HG02973 (cell line): Measurements from ENCODE around the gene SBNO2.
"Not testable (repeated sequence)": the region's sequence is repeated elsewhere in the genome, so short reads cannot be mapped to it uniquely, and the experiment has no call there.

Experiments
- ATAC-seq: cut with Tn5 transposase; IDR thresholded peaks from one replicate; pipeline ENCODE4 v1.9.1; 2021; ENCODE audit warnings: moderate library complexity; ENCODE audit not compliant: unreplicated experiment

SBNO2 gene

DNA sequence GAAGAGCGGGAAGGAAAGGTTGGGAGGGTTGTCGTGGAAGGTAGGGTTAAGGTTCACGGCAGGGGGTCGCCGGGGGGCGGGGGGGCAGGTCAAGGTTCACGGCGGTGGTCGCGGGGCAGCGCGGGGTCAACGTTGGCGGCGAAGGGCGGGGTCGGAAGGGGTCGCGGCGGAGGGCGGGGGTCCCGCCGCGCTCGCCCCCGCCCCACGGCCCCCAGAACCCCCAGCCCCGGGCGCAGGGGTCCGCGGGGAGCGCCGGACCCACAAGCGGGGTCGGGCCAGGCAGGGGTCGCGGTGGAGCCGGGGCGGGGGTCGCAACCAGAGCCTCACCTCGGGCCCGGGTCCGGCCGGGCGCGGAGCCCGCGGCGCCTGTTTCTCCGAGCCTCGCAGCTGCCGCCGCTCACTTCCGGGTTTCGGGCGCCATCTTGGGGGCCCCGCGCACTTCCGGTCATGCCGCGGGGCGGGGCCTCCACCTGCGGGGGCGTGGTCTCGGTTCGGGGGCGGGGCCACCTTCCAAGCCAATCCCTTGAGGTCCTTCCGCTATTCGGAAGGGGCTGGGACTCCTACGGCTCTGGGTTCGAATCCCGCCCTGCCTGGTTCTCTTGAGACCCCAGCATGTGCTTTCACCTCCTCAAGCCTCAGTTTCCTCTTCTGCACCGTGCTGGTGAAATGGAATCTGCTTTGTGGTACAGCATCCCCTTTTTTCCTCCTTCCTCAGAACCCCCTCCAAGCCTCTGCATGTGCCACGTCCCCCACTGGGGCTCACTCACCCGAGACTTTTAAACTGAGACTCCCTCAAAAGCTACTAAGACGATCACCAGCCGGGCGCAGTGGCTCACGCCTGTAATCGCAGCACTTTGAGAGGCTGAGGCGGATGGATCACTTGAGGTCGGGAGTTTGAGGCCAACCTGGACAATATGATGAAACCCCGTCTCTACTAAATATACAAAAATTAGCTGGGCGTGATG is at the start of gene SBNO2:
SBNO2 (minus strand) TSS at position 424 of the 965 bp plus-strand sequence. CDS start 19,992 bp downstream, outside the sequence.
- no peak for ATAC-seq

- ATAC-seq, result no peak
Measured at GRCh38 chr19:1223018-1223855, 49.2 kb upstream of the SBNO2 start.

- ATAC-seq, result no peak
Measured at GRCh38 chr19:1222394-1222793, 48.3 kb upstream of the SBNO2 start.

DNA sequence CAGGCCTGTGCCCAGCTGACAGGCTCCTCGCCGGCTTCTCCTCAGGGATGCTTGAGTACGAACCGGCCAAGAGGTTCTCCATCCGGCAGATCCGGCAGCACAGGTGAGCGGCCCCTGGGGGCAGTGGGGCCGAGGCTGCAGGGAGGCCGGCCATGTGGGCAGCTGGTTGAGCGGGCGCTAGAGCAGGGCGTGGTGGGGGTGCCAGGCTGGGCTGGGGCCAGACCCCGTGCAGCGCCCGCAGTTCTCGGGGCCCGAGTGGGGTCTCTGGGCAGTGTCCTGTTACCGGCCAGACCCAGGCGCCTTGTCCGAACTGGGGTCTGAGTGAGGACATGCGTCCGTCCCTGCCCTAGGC is 47.8 kb upstream of the SBNO2 start:
- ATAC-seq, result no peak

DNA sequence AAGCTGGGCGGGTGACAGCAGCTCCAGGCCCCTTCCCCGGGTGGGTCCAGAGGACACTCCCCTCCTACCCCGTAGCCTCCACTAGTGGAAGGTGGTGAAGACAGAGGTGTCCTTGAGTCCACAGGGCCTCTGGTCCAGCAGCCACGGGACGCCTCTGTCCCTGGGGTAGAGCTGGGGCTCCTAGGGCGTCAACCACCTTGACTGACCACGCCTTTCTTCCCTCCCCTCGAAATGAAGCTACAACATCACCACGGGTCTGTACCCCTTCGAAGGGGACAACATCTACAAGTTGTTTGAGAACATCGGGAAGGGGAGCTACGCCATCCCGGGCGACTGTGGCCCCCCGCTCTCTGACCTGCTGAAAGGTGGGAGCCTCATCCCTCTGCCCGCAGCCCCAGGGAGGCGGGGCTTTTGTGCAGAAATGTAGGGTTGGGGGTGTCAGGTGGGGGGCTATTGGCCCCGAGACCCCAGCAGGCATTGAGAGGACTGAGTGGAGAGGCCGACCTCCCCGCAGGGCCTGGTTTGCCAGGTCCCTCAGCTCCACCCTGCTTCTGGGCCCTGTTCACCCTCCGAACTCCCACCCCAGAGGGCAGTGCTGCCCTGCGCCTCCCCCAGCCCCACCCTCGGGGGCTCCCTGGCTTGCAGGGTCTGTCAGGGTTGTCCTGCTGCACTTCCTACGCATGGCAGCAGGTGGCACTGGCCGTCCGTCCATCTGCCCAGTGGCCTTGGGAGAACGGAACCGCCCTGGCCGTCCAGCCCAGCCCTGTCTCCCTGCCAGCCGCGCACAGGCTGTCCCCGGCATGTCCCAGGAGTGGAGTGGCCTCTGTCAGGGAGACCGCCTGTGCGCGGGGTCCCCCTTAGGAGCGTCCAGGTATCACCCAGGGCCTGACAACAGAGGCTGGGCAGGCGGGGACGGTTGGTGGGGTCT is 47.2 kb upstream of the SBNO2 start:
- no peak for ATAC-seq

- ATAC-seq, result no peak
Measured at GRCh38 chr19:1220477-1220930, 46.4 kb upstream of the SBNO2 start.

- ATAC-seq, result no peak
Measured at GRCh38 chr19:1219786-1220476, 45.9 kb upstream of the SBNO2 start.

DNA sequence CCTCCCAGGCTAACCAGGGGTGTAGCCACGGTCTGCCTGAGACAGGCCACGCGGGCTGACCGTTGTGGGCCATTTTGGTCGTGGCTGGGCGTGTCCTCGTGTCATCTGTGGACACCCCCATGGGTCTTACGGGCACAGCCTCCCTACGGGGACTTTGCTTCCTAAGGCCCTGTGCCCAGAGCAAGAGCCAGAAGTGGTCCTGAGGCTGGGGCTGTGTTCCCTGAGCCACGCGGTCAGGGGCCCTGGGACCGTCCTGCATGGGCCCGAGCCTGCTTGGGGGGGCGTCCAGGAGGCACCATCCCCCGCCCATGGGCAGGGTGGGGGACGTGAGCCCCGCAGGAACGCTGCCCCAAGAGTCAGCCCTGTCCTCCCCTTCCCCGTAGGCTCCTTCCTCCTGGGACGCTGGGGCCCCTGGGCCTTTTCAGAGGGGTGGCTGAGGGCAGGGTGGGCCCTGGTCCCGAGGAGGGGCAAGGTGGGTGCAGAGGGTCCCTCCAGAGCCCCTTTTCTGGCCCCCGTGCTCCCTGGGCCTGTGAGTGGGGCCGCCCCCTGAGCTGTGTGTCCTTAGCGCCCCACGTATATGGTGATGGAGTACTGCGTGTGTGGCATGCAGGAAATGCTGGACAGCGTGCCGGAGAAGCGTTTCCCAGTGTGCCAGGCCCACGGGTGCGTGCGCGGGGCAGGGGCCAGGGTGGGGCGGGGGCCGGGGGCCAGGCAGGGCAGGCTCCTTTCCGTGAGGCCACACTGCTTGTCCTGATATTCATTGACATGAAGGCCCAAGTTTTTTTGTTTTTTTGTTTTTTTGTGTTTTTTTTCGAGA is 44.9 kb upstream of the SBNO2 start:
- no peak for ATAC-seq

DNA sequence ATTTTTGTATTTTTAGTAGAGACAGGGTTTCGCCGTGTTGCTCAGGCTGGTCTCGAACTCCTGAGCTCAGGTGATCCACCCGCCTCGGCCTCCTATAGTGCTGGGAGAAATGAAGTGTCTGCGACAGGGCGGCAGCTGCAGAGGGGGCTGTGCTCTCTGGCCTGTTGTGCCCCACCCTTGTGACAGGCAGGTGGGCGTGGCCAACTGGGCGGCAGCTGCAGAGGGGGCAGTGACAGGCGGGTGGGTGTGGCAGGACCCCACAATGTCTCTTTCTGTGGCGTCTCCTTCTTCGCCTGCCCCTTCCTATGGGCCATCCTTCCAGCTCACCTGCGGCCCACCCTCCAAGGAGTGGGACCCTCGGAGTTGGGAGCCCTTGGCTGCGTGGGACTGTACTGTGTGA is 43.3 kb upstream of the SBNO2 start:
- no peak for ATAC-seq

DNA sequence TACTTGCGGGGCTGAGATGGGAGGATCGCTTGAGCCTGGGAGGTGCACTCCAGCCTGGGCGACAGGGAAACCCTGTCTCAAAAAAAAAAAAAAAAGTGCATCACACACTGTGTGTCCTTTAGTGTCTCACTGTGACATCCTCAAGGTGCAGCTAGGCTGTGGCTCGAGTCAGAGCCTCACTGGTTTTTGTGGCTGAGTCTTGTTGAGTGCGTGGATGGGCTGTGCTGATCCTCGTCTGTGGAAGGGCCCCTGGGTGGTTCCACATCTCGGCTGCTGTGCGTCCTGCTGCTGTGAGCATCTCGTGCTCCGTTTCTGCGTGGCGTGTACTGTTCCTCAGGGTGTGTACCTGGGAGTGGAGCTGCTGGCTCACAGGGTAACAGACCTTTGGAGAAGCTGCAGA is 42.7 kb upstream of the SBNO2 start:
- no peak for ATAC-seq

DNA sequence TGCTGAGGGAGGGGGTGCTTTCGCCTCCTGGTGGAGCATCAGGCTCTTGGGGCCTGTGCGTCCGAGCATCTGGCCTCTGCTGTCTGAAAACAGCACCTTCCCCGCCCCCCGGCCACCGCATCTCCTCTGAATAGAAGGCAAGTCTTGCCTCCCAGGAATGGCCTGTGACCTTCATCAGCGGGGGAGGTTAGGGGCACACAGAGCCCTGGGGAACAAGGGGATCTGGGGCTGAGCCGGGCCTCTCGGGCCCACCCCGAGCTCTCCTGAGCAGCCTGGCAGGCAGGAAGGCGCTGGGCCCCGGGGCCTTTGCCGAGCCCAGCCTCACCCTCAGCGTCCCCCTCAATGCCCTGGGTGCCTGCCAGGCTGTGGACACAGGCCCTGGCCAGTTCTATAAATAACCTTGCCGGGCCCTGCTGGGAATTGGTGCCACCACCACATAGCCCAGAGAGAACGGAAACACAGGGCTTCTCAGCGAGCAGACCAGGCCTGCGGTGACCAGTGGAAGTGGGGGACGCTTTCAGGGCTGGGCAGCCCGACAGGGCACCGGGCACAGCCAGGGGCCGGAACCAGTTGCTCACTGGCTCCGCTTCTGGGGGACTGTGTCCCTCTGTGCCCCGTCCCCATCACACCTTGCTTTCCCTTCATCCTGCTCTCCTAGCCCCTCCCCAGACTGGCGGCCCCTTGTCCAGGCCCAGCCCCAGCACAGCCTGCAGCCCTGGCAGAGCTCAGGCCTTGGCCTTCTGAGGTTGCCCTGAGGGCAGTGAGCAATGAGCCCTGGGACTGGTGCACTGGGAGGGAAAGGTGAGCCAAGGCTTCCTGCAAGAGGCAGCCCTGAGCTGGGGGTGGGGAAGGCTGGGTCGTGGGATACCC is 41.0 kb upstream of the SBNO2 start:
- ATAC-seq, result no peak

GRCh38 chr19:1214299-1214861 is 40.3 kb upstream of the SBNO2 start:
- ATAC-seq, result no peak

DNA sequence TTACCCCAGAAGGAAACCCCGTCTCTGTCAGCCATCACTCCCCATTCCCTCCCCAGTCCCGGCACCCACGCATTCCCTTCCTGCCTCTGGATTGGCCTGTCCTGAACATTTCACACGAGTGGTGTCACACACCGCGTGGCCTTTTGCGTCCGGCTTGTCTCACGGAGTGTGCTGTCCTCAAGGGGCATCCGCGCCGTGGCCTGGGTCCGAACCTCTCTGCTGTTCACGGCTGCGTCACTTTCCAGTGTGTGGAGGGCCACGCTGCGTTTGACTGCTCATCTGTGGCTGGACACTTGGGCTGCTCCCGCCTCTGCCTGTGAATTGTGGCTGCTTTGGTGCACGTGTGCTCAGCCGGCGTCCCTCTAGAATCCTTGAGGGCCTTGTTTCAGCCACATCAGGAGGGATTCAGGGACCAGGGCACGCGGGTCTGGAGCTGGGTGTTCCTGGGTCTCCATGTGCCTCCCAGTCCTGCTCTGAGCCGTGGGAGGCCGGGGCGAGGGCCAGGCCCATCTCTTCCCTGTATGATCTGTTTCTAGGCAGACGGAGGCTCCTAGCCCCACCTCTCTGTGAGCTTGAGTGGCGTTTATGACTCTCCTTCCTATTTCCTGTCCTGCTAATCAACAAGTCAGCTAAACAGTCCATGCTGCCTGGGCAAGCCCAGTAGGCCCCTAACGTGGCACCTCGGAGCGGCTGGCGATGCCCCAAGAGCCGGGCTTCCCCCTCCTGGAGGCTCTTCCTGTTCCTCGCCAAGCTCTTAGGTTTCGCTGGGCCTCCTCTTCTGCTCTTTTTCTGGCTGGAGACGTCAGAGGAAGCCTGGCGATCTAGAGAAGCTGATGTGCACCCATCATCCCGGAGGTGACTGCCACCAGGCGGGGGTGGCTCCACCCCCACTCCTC is 39.6 kb upstream of the SBNO2 start:
- no peak for ATAC-seq

DNA sequence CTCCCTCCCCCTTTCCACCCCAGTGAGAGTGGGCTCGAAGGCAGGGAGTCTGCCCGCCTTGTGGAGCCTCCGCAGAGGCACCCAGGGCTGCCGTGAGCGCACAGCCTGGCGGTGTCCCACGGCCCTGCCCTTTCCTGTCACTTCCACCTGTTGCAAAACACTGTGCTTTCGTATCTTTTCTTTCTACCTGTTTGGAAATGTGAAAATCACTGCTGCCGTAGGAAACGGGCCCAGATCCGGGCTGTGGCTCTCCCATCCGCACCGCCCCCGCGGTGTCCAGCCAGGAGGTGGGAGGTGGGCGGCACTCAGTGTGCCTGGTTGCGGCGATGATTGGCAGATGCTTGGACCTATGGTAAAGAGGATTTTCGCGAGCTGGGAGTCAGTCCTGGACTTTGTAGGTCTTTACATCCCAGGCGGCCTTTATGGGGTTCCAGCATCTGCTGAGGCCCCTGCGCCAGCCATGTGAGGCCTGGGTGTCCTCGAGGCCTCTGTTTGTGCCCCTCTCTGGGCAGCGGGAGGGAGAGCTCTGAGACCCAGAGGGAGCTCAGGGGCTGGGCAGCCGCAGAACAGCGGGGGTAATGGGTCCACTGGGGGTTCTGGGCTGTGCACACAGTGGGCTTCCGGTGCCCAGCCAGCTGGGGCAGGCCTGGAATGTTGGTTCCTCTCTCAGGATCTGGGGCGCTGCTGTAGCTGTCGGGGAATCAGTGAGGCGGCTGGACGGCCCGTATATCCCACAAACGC is 37.6 kb upstream of the SBNO2 start:
- no peak for ATAC-seq

DNA sequence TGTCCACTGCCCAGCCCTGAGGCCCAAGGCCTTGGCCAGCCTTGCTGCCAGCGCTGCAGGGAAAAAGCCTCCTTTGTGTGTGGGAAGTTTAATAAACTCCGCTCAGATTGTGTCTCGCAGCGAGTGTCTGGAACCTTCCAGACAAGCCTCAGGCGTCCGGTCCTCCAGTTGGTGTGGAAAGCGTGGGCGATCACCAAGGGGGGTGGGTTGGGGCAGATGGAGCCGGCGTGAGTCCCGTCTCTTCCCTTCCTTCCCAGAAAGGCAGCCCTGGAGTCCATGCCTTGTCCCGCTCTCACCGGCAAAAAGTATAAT is 36.1 kb upstream of the SBNO2 start:
- no peak for ATAC-seq

- ATAC-seq, result not testable (repeated sequence)
Measured at GRCh38 chr19:1208830-1209229, 34.8 kb upstream of the SBNO2 start.
